Fibroblast of lung (primary cell): ENCODE data around the gene ROMO1. TPM values are rescaled to one million over a fixed set of nuclear protein-coding genes. Genes with fewer than 3 reads are reported as not detected.

Experiments
- DNase-seq, 2 donors: peaks; one replicate each; pipeline versions ENCODE4 v3.0.0 to v3.0.0-alpha.2; 2010; ENCODE audit warnings: low read depth in 2 of 2
- H2AFZ ChIP-seq: 2 replicates; pipeline ENCODE4 v1.5.1; 2012; ENCODE audit warnings: low read length, control low read depth, inconsistent platforms
- H3K27ac ChIP-seq: 2 replicates; pipeline ENCODE4 v1.5.1; 2011; ENCODE audit warnings: low read length, control low read depth; ENCODE audit not compliant: insufficient read depth
- H3K27me3 ChIP-seq: 2 replicates; pipeline ENCODE4 v1.5.1; 2011; ENCODE audit warnings: mild to moderate bottlenecking, low read length; ENCODE audit not compliant: control insufficient read depth, insufficient read depth
- H3K36me3 ChIP-seq: 2 replicates; pipeline ENCODE4 v1.5.1; 2011; ENCODE audit warnings: low read length; ENCODE audit not compliant: control insufficient read depth, insufficient read depth
- H3K4me1 ChIP-seq: 2 replicates; pipeline ENCODE4 v1.5.1; 2011; ENCODE audit warnings: low read length; ENCODE audit not compliant: control insufficient read depth, insufficient read depth; ENCODE audit errors: extremely low read depth
- H3K4me2 ChIP-seq: 2 replicates; pipeline ENCODE4 v1.5.1; 2011; ENCODE audit warnings: low read length, control low read depth; ENCODE audit not compliant: insufficient read depth; ENCODE audit errors: extremely low read depth
- H3K4me3 ChIP-seq, 4 experiments: fragments of 200-600 bp in 1 of 4; sonication (generic) in 1 of 4; replicated peaks in 1 of 4; 2 replicates each; pipeline ENCODE4 v1.5.1; 2011 to 2016; ENCODE audit warnings: low read length in 4 of 4, low read depth in 3 of 4, mild to moderate bottlenecking in 3 of 4, control low read depth in 2 of 4, inconsistent platforms in 1 of 4, mixed read lengths in 1 of 4; ENCODE audit not compliant: insufficient read depth in 1 of 4; ENCODE audit errors: control extremely low read depth in 1 of 4
- H3K79me2 ChIP-seq: 2 replicates; pipeline ENCODE4 v1.5.1; 2012; ENCODE audit warnings: mild to moderate bottlenecking, low read length, inconsistent platforms; ENCODE audit not compliant: control insufficient read depth, insufficient read depth
- H3K9ac ChIP-seq: 2 replicates; pipeline ENCODE4 v1.5.1; 2011; ENCODE audit warnings: mild to moderate bottlenecking, low read length, control low read depth; ENCODE audit not compliant: insufficient read depth
- H3K9me3 ChIP-seq: 2 replicates; pipeline ENCODE4 v1.5.1; 2012; ENCODE audit warnings: low read depth, low read length; ENCODE audit not compliant: control insufficient read depth, insufficient read depth
- H4K20me1 ChIP-seq: 2 replicates; pipeline ENCODE4 v1.5.1; 2011; ENCODE audit warnings: low read length; ENCODE audit not compliant: control insufficient read depth, insufficient read depth; ENCODE audit errors: extremely low read depth
- CTCF ChIP-seq, 2 donors: IDR thresholded peaks in 1 of 2; conservative IDR thresholded peaks in 1 of 2; 1 replicate in 1 of 2; 2 replicates in 1 of 2; pipeline ENCODE4 v1.5.1; 2011 to 2012; ENCODE audit warnings: low read length in 2 of 2, control low read depth in 1 of 2, inconsistent platforms in 1 of 2, low read depth in 1 of 2, mild to moderate bottlenecking in 1 of 2
- EZH2 ChIP-seq: IDR thresholded peaks from 2 replicates; pipeline ENCODE4 v1.5.1; 2012; ENCODE audit warnings: low read length, control low read depth, mild to moderate bottlenecking; ENCODE audit errors: missing control alignments
- polyA plus RNA-seq, 2 donors: library from polyadenylated mRNA; depleted of rRNA in 1 of 2; stranded (reverse) in 1 of 2; unstranded in 1 of 2; fragments of >200 nt; gene quantifications; 2 replicates each; pipeline ENCODE4 v1.2.1, GENCODE V29; 2011 to 2012; ENCODE audit warnings: missing spikeins in 1 of 2
- total RNA-seq: library from RNA; depleted of rRNA; stranded (reverse); fragments of >200 nt; gene quantifications from 2 replicates; pipeline ENCODE4 v1.2.1, GENCODE V29; 2014

The ROMO1 gene
- total and polyA plus RNA-seq, 2 donors (not counting 1 experiment from before 2014, with no cell fraction given) = 205 to 239 TPM

- peaks cover 3% of the 10 kb centered on the region for H3K4me1 ChIP-seq
- no peaks in the 10 kb centered on the region for H3K9me3 ChIP-seq
- no peak within 1 kb of the TSS for H2AFZ ChIP-seq
- peaks cover 10% of the 10 kb centered on the region for H4K20me1 ChIP-seq
- TF ChIP-seq CTCF (conservative IDR thresholded peaks at IDR 0.05 in 1 of 2, IDR thresholded peaks at IDR 0.05 in 1 of 2; ENCODE audit: low read depth in 1 of 2, low read length in 2 of 2) = peak; percentile 39 to 52
- TF ChIP-seq EZH2 = no peak
- no peaks in the 10 kb centered on the region for H3K27me3 ChIP-seq
- peak within 1 kb of the TSS; percentile 93 to 97 (median 96) for H3K4me3 ChIP-seq
- peak within 1 kb of the TSS; percentile 100 for H3K27ac ChIP-seq
- H3K79me2 ChIP-seq = peaks cover 53% of the 10 kb centered on the region
- peak within 1 kb of the TSS; percentile 100 for H3K9ac ChIP-seq
- H3K36me3 ChIP-seq = peaks cover 8% of the 10 kb centered on the region
- DNase-seq = peak; percentile 99 to 100
- H3K4me2 ChIP-seq = peak within 1 kb of the TSS; percentile 92
Measured at GRCh38 chr20:35741892-35742740, 42.9 kb downstream of the ROMO1 start, which contains the start of gene RBM39. RBM39 (minus strand) TSS chr20:35742260; CDS start chr20:35740874, 1,386 bp downstream.

GRCh38 chr20:35742741-35743523 lies 43.7 kb downstream of the ROMO1 start:
- Histone ChIP-seq H2AFZ (no peak overlapping the region), H3K36me3 (peaks cover 8% of the 10 kb centered on the region), H3K79me2 (peaks cover 45% of the 10 kb centered on the region), H3K27me3 (no peaks in the 10 kb centered on the region), H3K4me2 (peak overlapping the region; percentile 92), H3K9ac (peak overlapping the region; percentile 92), H3K4me1 (peaks cover 3% of the 10 kb centered on the region), H4K20me1 (peaks cover 10% of the 10 kb centered on the region), H3K9me3 (no peaks in the 10 kb centered on the region), H3K4me3 (peak overlapping the region; percentile 69 to 91 (median 82)), H3K27ac (peak overlapping the region; percentile 99)
- no peak for TF ChIP-seq EZH2
- no peak for TF ChIP-seq CTCF (conservative IDR thresholded peaks at IDR 0.05 in 1 of 2, IDR thresholded peaks at IDR 0.05 in 1 of 2; ENCODE audit: low read depth in 1 of 2, low read length in 2 of 2)
- DNase-seq = peak; percentile 30 to 43
